ENCODE results near the gene KIF26A.

The KIF26A gene

DNA sequence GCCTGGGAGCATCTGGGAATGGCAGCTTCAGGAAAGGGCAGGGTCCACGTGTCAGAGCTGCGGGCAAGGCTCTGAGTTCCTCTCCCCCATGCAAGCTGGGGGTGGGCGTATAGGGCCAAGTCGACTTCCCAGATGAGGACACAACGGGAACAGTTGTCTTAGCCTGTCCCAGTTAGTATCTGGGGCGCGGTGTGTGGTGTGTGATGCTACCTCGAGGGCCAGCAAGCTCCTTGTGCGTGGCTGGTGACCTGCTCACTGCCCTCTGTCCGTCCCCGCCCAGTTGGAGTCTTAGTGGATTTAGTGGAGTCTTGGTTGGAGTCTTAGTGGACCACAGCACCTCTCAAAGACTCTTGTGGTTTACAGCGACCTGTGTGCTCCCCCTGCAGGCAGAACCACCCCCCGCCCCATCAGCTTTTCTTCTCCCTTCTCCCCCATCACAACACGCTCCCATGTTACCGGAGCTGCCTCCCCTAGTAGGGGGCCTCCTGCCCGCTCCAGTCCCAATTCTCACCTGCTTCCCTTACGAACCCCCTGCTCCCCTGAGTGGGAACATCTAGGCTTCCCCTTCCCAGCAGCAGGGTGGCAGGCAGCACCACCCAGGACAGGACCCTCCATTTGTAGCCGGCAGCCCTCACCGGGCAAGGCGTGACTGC, 44.2 kb upstream of the KIF26A start:
- no peak for DNase-seq (ENCODE audit: low read depth)
- TF ChIP-seq, protein P1, sequence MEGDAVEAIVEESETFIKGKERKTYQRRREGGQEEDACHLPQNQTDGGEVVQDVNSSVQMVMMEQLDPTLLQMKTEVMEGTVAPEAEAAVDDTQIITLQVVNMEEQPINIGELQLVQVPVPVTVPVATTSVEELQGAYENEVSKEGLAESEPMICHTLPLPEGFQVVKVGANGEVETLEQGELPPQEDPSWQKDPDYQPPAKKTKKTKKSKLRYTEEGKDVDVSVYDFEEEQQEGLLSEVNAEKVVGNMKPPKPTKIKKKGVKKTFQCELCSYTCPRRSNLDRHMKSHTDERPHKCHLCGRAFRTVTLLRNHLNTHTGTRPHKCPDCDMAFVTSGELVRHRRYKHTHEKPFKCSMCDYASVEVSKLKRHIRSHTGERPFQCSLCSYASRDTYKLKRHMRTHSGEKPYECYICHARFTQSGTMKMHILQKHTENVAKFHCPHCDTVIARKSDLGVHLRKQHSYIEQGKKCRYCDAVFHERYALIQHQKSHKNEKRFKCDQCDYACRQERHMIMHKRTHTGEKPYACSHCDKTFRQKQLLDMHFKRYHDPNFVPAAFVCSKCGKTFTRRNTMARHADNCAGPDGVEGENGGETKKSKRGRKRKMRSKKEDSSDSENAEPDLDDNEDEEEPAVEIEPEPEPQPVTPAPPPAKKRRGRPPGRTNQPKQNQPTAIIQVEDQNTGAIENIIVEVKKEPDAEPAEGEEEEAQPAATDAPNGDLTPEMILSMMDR (IDR thresholded peaks at IDR 0.05; ENCODE audit: low read length, missing control alignments) = no peak
- no peak overlapping the region for H3K4me3 ChIP-seq (replicated peaks; ENCODE audit: low read depth, low read length)

GRCh38 chr14:104094709-104095425, 43.5 kb upstream of the KIF26A start:
- TF ChIP-seq, protein P1 (IDR thresholded peaks at IDR 0.05; ENCODE audit: low read length, missing control alignments) = peak; percentile 71
- peak; percentile 46 for DNase-seq (ENCODE audit: low read depth)
- H3K4me3 ChIP-seq (replicated peaks; ENCODE audit: low read depth, low read length) = no peak overlapping the region

DNA sequence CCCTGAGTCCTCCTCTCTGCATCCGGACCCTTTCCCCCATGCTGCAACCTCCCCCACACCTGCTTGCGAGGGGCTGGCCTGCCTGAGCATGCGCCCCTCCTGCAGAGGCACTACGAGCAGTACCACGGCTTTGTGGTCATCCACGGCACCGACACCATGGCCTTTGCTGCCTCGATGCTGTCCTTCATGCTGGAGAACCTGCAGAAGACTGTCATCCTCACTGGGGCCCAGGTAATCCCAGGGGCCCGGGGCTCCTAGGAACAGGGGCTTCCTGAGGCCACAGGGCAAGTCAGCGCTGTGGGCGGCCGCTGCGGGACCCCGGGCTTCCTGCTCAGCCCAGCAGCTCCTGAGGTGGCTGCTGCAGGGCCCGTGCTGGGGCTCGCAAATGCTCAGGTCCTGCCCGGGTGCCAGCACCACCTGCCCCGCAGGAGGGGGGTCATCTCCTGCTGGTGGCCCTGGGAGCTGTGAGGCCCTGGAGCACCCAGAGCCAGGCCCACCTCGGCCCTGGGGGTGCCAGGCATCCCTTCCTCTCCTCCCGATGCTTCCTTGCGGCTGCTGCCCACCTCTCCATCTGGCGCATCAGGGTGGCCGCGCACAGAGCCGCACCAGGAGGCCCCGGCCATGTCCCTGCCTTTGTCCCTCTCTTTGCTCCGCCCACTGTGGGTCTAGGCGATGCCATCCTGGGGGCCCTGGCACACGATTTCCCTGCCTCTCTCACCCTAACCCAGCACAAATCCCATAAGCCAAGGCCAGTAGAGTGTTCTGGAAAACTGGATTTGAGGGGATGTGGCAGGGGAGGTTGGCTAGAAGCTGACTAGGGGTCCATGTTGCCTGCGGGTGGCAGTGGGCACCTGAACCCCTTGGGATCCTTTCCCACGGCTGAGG, 42.7 kb upstream of the KIF26A start:
- DNase-seq (ENCODE audit: low read depth) = no peak
- H3K4me3 ChIP-seq (replicated peaks; ENCODE audit: low read depth, low read length) = no peak overlapping the region
- TF ChIP-seq, protein P1 (IDR thresholded peaks at IDR 0.05; ENCODE audit: low read length, missing control alignments) = no peak

DNA sequence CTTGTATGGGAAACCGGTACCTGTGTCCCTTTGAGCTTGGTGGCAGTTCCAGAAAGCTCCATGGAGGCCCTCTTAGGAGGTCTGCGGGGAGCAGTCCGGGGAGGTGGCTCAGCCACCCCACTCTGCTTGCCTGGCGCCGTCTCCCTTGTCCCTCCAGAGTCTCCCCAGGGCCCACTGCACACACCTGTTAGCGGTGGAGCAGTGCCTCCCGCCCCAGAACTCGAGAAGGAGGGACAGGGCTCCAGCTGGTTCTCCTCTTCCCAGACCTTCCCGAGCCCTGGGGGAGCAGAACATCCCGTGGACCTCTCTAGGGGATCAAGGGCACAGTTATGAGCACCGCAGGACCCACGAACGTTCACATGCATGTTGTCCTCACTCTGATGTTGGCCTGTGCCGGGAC, 42.1 kb upstream of the KIF26A start:
- DNase-seq (ENCODE audit: low read depth) = no peak
- H3K4me3 ChIP-seq (replicated peaks; ENCODE audit: low read depth, low read length) = no peak overlapping the region
- TF ChIP-seq, protein P1 (IDR thresholded peaks at IDR 0.05; ENCODE audit: low read length, missing control alignments) = no peak

DNA sequence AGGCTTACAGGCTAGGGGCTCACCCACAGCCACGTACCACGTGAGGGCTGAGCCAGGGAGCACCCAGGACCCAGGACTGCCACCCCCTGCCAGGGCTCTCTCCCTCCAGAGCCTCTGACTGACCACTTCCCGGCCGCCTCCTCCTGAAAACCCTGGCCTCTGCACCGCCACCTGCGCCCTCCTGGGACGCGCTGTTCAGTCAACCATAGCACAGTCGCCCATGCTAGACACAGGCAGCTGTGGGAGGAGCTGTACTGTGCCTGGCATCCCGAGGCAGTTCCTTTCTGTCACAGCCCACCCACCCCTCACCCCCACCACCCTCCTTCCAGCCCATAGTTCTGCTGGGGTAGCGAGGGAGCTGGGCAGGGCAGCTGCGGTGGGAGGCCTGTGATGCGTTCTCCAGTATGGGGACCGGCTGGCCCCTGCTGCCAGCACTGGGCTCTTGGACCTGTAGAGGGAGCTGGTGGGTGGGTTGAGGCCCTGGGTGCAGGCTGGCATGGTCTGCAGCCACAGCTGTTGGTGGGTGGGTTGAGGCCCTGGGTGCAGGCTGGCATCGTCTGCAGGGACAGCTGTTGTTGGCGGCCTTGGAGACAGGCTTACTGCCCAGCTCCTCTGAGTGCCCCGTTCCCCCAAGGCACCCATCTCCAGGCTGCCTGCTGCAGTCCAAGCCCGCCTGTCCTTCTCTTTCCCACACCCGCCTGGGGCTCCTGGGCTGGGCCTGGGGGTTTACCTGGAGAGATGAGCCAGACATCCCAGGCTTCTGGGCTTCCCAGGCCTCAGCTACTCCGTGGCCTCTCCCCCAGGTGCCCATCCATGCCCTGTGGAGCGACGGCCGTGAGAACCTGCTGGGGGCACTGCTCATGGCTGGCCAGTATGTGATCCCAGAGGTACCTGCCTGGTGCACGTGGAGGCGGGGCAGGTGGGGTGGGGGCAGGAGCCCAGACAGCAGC, 41.4 kb upstream of the KIF26A start:
- TF ChIP-seq, protein P1 (IDR thresholded peaks at IDR 0.05; ENCODE audit: low read length, missing control alignments) = no peak
- no peak overlapping the region for H3K4me3 ChIP-seq (replicated peaks; ENCODE audit: low read depth, low read length)
- no peak for DNase-seq (ENCODE audit: low read depth)

All from fibroblast of pulmonary artery (primary cell).